Measurements from ENCODE around the gene MARCKS. TPM values are rescaled to one million over a fixed set of nuclear protein-coding genes. Genes with fewer than 3 reads are reported as not detected.
A peak's percentile ranks its signal among the peaks of the same experiment; 100 is the strongest.

Gene MARCKS
- polyA plus RNA-seq, 1 donor from 2014 or later: 369 TPM

DNA sequence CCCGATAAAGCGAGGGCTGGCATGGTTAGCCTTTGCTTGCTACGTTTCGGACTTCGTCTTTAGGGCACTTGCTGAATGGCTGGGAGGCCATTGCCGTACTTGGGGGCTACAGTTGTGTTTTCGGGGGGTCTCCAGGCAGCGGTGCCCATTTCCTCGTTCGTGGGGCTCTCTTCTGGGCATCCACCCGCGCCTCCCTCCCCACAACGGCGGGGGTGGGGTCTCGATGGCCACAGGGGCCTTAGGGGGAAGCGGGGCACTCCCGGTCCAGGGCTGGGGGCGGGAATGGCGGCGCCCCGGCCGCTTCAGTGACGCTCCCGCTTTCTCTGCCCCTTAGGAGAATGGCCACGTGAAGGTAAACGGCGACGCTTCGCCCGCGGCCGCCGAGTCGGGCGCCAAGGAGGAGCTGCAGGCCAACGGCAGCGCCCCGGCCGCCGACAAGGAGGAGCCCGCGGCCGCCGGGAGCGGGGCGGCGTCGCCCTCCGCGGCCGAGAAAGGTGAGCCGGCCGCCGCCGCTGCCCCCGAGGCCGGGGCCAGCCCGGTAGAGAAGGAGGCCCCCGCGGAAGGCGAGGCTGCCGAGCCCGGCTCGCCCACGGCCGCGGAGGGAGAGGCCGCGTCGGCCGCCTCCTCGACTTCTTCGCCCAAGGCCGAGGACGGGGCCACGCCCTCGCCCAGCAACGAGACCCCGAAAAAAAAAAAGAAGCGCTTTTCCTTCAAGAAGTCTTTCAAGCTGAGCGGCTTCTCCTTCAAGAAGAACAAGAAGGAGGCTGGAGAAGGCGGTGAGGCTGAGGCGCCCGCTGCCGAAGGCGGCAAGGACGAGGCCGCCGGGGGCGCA lies 2.4 kb downstream of the MARCKS start:
- Histone ChIP-seq H3K4me3 (ENCODE audit: low read length) (peak overlapping the region; percentile 85), H3K79me2 (replicated peaks; ENCODE audit: insufficient read depth, low read length) (peaks cover 75% of the 10 kb centered on the region), H4K20me1 (ENCODE audit: insufficient read depth) (peaks cover 26% of the 10 kb centered on the region), H3K9ac (ENCODE audit: low read length) (peak overlapping the region; percentile 100), H3K27ac (ENCODE audit: low read length) (peak overlapping the region; percentile 100), H3K9me3 (ENCODE audit: low read length) (no peaks in the 10 kb centered on the region), H3K36me3 (ENCODE audit: insufficient read depth, low read length) (peaks cover 4% of the 10 kb centered on the region), H3K4me2 (ENCODE audit: low read length) (peak overlapping the region; percentile 34), H3K9me2 (ENCODE audit: insufficient read depth, low read length) (no peaks in the 10 kb centered on the region), H2AFZ (ENCODE audit: low read depth, low read length) (no peak overlapping the region), H3F3A (ENCODE audit: insufficient read depth, low read length, poor library complexity, severe bottlenecking) (peaks cover 13% of the 10 kb centered on the region), H3K27me3 (ENCODE audit: insufficient read depth, low read depth, low read length) (no peaks in the 10 kb centered on the region)
- no peak for TF ChIP-seq EZH2 (IDR thresholded peaks at IDR 0.05; ENCODE audit: borderline replicate concordance, insufficient read depth, low read length, poor library complexity, severe bottlenecking)
- TF ChIP-seq, protein P1, sequence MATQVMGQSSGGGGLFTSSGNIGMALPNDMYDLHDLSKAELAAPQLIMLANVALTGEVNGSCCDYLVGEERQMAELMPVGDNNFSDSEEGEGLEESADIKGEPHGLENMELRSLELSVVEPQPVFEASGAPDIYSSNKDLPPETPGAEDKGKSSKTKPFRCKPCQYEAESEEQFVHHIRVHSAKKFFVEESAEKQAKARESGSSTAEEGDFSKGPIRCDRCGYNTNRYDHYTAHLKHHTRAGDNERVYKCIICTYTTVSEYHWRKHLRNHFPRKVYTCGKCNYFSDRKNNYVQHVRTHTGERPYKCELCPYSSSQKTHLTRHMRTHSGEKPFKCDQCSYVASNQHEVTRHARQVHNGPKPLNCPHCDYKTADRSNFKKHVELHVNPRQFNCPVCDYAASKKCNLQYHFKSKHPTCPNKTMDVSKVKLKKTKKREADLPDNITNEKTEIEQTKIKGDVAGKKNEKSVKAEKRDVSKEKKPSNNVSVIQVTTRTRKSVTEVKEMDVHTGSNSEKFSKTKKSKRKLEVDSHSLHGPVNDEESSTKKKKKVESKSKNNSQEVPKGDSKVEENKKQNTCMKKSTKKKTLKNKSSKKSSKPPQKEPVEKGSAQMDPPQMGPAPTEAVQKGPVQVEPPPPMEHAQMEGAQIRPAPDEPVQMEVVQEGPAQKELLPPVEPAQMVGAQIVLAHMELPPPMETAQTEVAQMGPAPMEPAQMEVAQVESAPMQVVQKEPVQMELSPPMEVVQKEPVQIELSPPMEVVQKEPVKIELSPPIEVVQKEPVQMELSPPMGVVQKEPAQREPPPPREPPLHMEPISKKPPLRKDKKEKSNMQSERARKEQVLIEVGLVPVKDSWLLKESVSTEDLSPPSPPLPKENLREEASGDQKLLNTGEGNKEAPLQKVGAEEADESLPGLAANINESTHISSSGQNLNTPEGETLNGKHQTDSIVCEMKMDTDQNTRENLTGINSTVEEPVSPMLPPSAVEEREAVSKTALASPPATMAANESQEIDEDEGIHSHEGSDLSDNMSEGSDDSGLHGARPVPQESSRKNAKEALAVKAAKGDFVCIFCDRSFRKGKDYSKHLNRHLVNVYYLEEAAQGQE (IDR thresholded peaks at IDR 0.05; ENCODE audit: borderline replicate concordance): no peak
- no peak for TF ChIP-seq MXI1 (conservative IDR thresholded peaks at IDR 0.05; ENCODE audit: poor library complexity, severe bottlenecking)
- TF ChIP-seq, protein P2, sequence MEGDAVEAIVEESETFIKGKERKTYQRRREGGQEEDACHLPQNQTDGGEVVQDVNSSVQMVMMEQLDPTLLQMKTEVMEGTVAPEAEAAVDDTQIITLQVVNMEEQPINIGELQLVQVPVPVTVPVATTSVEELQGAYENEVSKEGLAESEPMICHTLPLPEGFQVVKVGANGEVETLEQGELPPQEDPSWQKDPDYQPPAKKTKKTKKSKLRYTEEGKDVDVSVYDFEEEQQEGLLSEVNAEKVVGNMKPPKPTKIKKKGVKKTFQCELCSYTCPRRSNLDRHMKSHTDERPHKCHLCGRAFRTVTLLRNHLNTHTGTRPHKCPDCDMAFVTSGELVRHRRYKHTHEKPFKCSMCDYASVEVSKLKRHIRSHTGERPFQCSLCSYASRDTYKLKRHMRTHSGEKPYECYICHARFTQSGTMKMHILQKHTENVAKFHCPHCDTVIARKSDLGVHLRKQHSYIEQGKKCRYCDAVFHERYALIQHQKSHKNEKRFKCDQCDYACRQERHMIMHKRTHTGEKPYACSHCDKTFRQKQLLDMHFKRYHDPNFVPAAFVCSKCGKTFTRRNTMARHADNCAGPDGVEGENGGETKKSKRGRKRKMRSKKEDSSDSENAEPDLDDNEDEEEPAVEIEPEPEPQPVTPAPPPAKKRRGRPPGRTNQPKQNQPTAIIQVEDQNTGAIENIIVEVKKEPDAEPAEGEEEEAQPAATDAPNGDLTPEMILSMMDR (IDR thresholded peaks at IDR 0.05; ENCODE audit: poor library complexity, severe bottlenecking): no peak
- TF ChIP-seq SMC3 (conservative IDR thresholded peaks at IDR 0.05; ENCODE audit: poor library complexity): no peak
- no peak for TF ChIP-seq RAD21 (conservative IDR thresholded peaks at IDR 0.05)
- no peak for TF ChIP-seq POLR2AphosphoS5 (IDR thresholded peaks at IDR 0.05)
- TF ChIP-seq EP300 (conservative IDR thresholded peaks at IDR 0.05; ENCODE audit: poor library complexity, severe bottlenecking): no peak
- no peak for TF ChIP-seq TAF1 (IDR thresholded peaks at IDR 0.05; ENCODE audit: low read depth)

DNA sequence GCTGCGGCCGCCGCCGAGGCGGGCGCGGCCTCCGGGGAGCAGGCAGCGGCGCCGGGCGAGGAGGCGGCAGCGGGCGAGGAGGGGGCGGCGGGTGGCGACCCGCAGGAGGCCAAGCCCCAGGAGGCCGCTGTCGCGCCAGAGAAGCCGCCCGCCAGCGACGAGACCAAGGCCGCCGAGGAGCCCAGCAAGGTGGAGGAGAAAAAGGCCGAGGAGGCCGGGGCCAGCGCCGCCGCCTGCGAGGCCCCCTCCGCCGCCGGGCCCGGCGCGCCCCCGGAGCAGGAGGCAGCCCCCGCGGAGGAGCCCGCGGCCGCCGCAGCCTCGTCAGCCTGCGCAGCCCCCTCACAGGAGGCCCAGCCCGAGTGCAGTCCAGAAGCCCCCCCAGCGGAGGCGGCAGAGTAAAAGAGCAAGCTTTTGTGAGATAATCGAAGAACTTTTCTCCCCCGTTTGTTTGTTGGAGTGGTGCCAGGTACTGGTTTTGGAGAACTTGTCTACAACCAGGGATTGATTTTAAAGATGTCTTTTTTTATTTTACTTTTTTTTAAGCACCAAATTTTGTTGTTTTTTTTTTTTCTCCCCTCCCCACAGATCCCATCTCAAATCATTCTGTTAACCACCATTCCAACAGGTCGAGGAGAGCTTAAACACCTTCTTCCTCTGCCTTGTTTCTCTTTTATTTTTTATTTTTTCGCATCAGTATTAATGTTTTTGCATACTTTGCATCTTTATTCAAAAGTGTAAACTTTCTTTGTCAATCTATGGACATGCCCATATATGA lies 3.2 kb downstream of the MARCKS start:
- H3K4me2 ChIP-seq (ENCODE audit: low read length): peak overlapping the region; percentile 97
- H2AFZ ChIP-seq (ENCODE audit: low read depth, low read length): no peak overlapping the region
- H3F3A ChIP-seq (ENCODE audit: insufficient read depth, low read length, poor library complexity, severe bottlenecking): peaks cover 14% of the 10 kb centered on the region
- peaks cover 26% of the 10 kb centered on the region for H4K20me1 ChIP-seq (ENCODE audit: insufficient read depth)
- H3K9me2 ChIP-seq (ENCODE audit: insufficient read depth, low read length): no peaks in the 10 kb centered on the region
- peak overlapping the region; percentile 85 for H3K4me3 ChIP-seq (ENCODE audit: low read length)
- no peak for TF ChIP-seq EP300 (conservative IDR thresholded peaks at IDR 0.05; ENCODE audit: poor library complexity, severe bottlenecking)
- no peak for TF ChIP-seq MXI1 (conservative IDR thresholded peaks at IDR 0.05; ENCODE audit: poor library complexity, severe bottlenecking)
- no peak for TF ChIP-seq POLR2AphosphoS5 (IDR thresholded peaks at IDR 0.05)
- TF ChIP-seq, protein P1 (IDR thresholded peaks at IDR 0.05; ENCODE audit: borderline replicate concordance): no peak
- no peak for TF ChIP-seq EZH2 (IDR thresholded peaks at IDR 0.05; ENCODE audit: borderline replicate concordance, insufficient read depth, low read length, poor library complexity, severe bottlenecking)
- TF ChIP-seq, protein P2 (IDR thresholded peaks at IDR 0.05; ENCODE audit: poor library complexity, severe bottlenecking): no peak
- no peak for TF ChIP-seq SMC3 (conservative IDR thresholded peaks at IDR 0.05; ENCODE audit: poor library complexity)
- no peak for TF ChIP-seq RAD21 (conservative IDR thresholded peaks at IDR 0.05)
- H3K9ac ChIP-seq (ENCODE audit: low read length): peak overlapping the region; percentile 100
- no peaks in the 10 kb centered on the region for H3K27me3 ChIP-seq (ENCODE audit: insufficient read depth, low read depth, low read length)
- H3K36me3 ChIP-seq (ENCODE audit: insufficient read depth, low read length): peaks cover 4% of the 10 kb centered on the region
- H3K9me3 ChIP-seq (ENCODE audit: low read length): no peaks in the 10 kb centered on the region
- peaks cover 83% of the 10 kb centered on the region for H3K79me2 ChIP-seq (replicated peaks; ENCODE audit: insufficient read depth, low read length)
- H3K27ac ChIP-seq (ENCODE audit: low read length): no peak overlapping the region
